IgD-negative memory B cell (primary cell): ENCODE results near the gene PIK3R5. TPM values are rescaled to one million over a fixed set of nuclear protein-coding genes. Genes with fewer than 3 reads are reported as not detected.

Experiments used
- H3K27ac Mint-ChIP-seq, 3 donors: one replicate each; pipeline ENCODE4 v1.8.0; 2020 to 2022; ENCODE audit warnings: mild to moderate bottlenecking in 3 of 3, mixed read lengths in 3 of 3, moderate library complexity in 1 of 3
- H3K27me3 Mint-ChIP-seq: one replicate; pipeline ENCODE4 v1.8.0; 2021; ENCODE audit warnings: mixed read lengths
- H3K36me3 Mint-ChIP-seq: one replicate; pipeline ENCODE4 v1.8.0; 2020; ENCODE audit warnings: mild to moderate bottlenecking, mixed read lengths
- H3K4me1 Mint-ChIP-seq, 3 donors: one replicate each; pipeline ENCODE4 v1.8.0; 2020 to 2022; ENCODE audit warnings: mixed read lengths in 3 of 3, mild to moderate bottlenecking in 1 of 3
- H3K4me3 Mint-ChIP-seq, 4 donors: one replicate each; pipeline ENCODE4 v1.8.0; 2020 to 2022; ENCODE audit warnings: mild to moderate bottlenecking in 4 of 4, mixed read lengths in 4 of 4, moderate library complexity in 3 of 4
- H3K9me3 Mint-ChIP-seq, 3 donors: one replicate each; pipeline ENCODE4 v1.8.0; 2020 to 2021; ENCODE audit warnings: mixed read lengths in 3 of 3, mild to moderate bottlenecking in 1 of 3
- polyA plus RNA-seq: library from polyadenylated mRNA; unstranded; fragments of 300-500 nt; fragmentation: Illumina TruSeq; gene quantifications from one replicate; pipeline ENCODE4 v1.2.3, GENCODE V29; 2021

The PIK3R5 gene
- polyA plus RNA-seq, 1 donor from 2014 or later: 30.7 TPM

- no peaks in the 10 kb centered on the region for H3K27me3 Mint-ChIP-seq
- peak overlapping the region in 1 of 4 donors; percentile 3 for H3K4me3 Mint-ChIP-seq
- peaks cover 17 to 27% (median 19%) of the 10 kb centered on the region in 3 donors for H3K4me1 Mint-ChIP-seq
- H3K9me3 Mint-ChIP-seq: peaks cover 0 to 1% (median 0%) of the 10 kb centered on the region in 3 donors
- H3K36me3 Mint-ChIP-seq: no peaks in the 10 kb centered on the region
- peak overlapping the region in 1 of 3 donors; percentile 43 for H3K27ac Mint-ChIP-seq
Observed at GRCh38 chr17:8869114-8869815, 96.2 kb downstream of the PIK3R5 start.

GRCh38 chr17:8868529-8868951 lies 97.0 kb downstream of the PIK3R5 start:
- H3K9me3 Mint-ChIP-seq: peaks cover 0 to 1% (median 0%) of the 10 kb centered on the region in 3 donors
- no peaks in the 10 kb centered on the region for H3K36me3 Mint-ChIP-seq
- H3K27ac Mint-ChIP-seq: peak overlapping the region in 1 of 3 donors; percentile 54
- peak overlapping the region; percentile 3 to 63 (median 46) for H3K4me3 Mint-ChIP-seq
- no peaks in the 10 kb centered on the region for H3K27me3 Mint-ChIP-seq
- H3K4me1 Mint-ChIP-seq: peaks cover 17 to 24% (median 18%) of the 10 kb centered on the region in 3 donors

- no peaks in the 10 kb centered on the region for H3K27me3 Mint-ChIP-seq
- peaks cover 0 to 1% (median 0%) of the 10 kb centered on the region in 3 donors for H3K9me3 Mint-ChIP-seq
- H3K27ac Mint-ChIP-seq: peak overlapping the region in 1 of 3 donors; percentile 54
- peak overlapping the region; percentile 62 to 97 (median 90) for H3K4me3 Mint-ChIP-seq
- peaks cover 17 to 24% (median 18%) of the 10 kb centered on the region in 3 donors for H3K4me1 Mint-ChIP-seq
- no peaks in the 10 kb centered on the region for H3K36me3 Mint-ChIP-seq
Observed at GRCh38 chr17:8868092-8868491, 97.4 kb downstream of the PIK3R5 start.

- H3K36me3 Mint-ChIP-seq: no peaks in the 10 kb centered on the region
- no peaks in the 10 kb centered on the region for H3K27me3 Mint-ChIP-seq
- peak within 1 kb of the TSS in 2 of 3 donors; percentile 54 to 91 for H3K27ac Mint-ChIP-seq
Observed at GRCh38 chr17:8867361-8867981, 98.0 kb downstream of the PIK3R5 start, which contains the start of gene PIK3R6. Gene PIK3R6 (minus strand): TSS chr17:8867674. CDS start chr17:8849794, 17,880 bp downstream.

GRCh38 chr17:8865811-8866210 lies 99.7 kb downstream of the PIK3R5 start:
- no peak overlapping the region for H3K27ac Mint-ChIP-seq
- no peaks in the 10 kb centered on the region for H3K27me3 Mint-ChIP-seq
- H3K4me1 Mint-ChIP-seq: peaks cover 25 to 36% (median 31%) of the 10 kb centered on the region in 3 donors
- H3K9me3 Mint-ChIP-seq: peaks cover 0 to 1% (median 0%) of the 10 kb centered on the region in 3 donors
- H3K36me3 Mint-ChIP-seq: no peaks in the 10 kb centered on the region
- H3K4me3 Mint-ChIP-seq: peak overlapping the region in 2 of 4 donors; percentile 22 to 66

More at GRCh38 chr17:8867361-8867981, 98.0 kb downstream of the PIK3R5 start, which contains the start of gene PIK3R6:
- Mint-ChIP-seq H3K4me3 (peak within 1 kb of the TSS; percentile 62 to 97 (median 90)), H3K9me3 (peaks cover 0 to 1% (median 0%) of the 10 kb centered on the region in 3 donors), H3K4me1 (peaks cover 20 to 26% (median 21%) of the 10 kb centered on the region in 3 donors)

GRCh38 chr17:8865385-8865784 lies 100.1 kb downstream of the PIK3R5 start:
- no peaks in the 10 kb centered on the region for H3K36me3 Mint-ChIP-seq
- H3K9me3 Mint-ChIP-seq: no peaks in the 10 kb centered on the region
- peaks cover 25 to 36% (median 31%) of the 10 kb centered on the region in 3 donors for H3K4me1 Mint-ChIP-seq
- no peak overlapping the region for H3K4me3 Mint-ChIP-seq
- H3K27ac Mint-ChIP-seq: peak overlapping the region in 1 of 3 donors; percentile 50
- no peaks in the 10 kb centered on the region for H3K27me3 Mint-ChIP-seq

- H3K36me3 Mint-ChIP-seq: no peaks in the 10 kb centered on the region
Observed at GRCh38 chr17:8862213-8863056, 103.1 kb downstream of the PIK3R5 start.

GRCh38 chr17:8861495-8862181 lies 103.9 kb downstream of the PIK3R5 start:
- Mint-ChIP-seq H3K9me3 (no peaks in the 10 kb centered on the region), H3K4me1 (peaks cover 37 to 44% (median 38%) of the 10 kb centered on the region in 3 donors), H3K27me3 (no peaks in the 10 kb centered on the region), H3K36me3 (no peaks in the 10 kb centered on the region), H3K27ac (peak overlapping the region in 2 of 3 donors; percentile 44 to 48), H3K4me3 (peak overlapping the region in 1 of 4 donors; percentile 35)

More at GRCh38 chr17:8862213-8863056, 103.1 kb downstream of the PIK3R5 start:
- no peaks in the 10 kb centered on the region for H3K27me3 Mint-ChIP-seq
- H3K4me1 Mint-ChIP-seq: peaks cover 32 to 44% (median 38%) of the 10 kb centered on the region in 3 donors
- H3K9me3 Mint-ChIP-seq: no peaks in the 10 kb centered on the region
- no peak overlapping the region for H3K4me3 Mint-ChIP-seq
- peak overlapping the region in 1 of 3 donors; percentile 26 for H3K27ac Mint-ChIP-seq

- H3K27ac Mint-ChIP-seq: peak overlapping the region in 1 of 3 donors; percentile 41
- peaks cover 41 to 54% (median 50%) of the 10 kb centered on the region in 3 donors for H3K4me1 Mint-ChIP-seq
- no peaks in the 10 kb centered on the region for H3K36me3 Mint-ChIP-seq
- no peaks in the 10 kb centered on the region for H3K9me3 Mint-ChIP-seq
- H3K4me3 Mint-ChIP-seq: peak overlapping the region in 2 of 4 donors; percentile 5 to 13
- H3K27me3 Mint-ChIP-seq: no peaks in the 10 kb centered on the region
Observed at GRCh38 chr17:8859804-8860430, 105.6 kb downstream of the PIK3R5 start.

GRCh38 chr17:8859027-8859803 lies 106.3 kb downstream of the PIK3R5 start:
- no peaks in the 10 kb centered on the region for H3K36me3 Mint-ChIP-seq
- no peaks in the 10 kb centered on the region for H3K9me3 Mint-ChIP-seq
- peak overlapping the region in 3 of 4 donors; percentile 14 to 87 (median 34) for H3K4me3 Mint-ChIP-seq
- no peaks in the 10 kb centered on the region for H3K27me3 Mint-ChIP-seq
- peaks cover 40 to 54% (median 51%) of the 10 kb centered on the region in 3 donors for H3K4me1 Mint-ChIP-seq
- H3K27ac Mint-ChIP-seq: peak overlapping the region; percentile 18 to 95 (median 79)

GRCh38 chr17:8857919-8858318 lies 107.6 kb downstream of the PIK3R5 start:
- Mint-ChIP-seq H3K9me3 (no peaks in the 10 kb centered on the region), H3K27me3 (no peaks in the 10 kb centered on the region), H3K4me3 (peak overlapping the region; percentile 56 to 87 (median 78)), H3K27ac (peak overlapping the region; percentile 51 to 95 (median 79)), H3K4me1 (peaks cover 40 to 54% (median 51%) of the 10 kb centered on the region in 3 donors), H3K36me3 (no peaks in the 10 kb centered on the region)

- Mint-ChIP-seq H3K36me3 (no peaks in the 10 kb centered on the region), H3K4me3 (peak overlapping the region; percentile 56 to 87 (median 78)), H3K4me1 (peaks cover 33 to 48% (median 44%) of the 10 kb centered on the region in 3 donors), H3K27me3 (no peaks in the 10 kb centered on the region), H3K27ac (peak overlapping the region; percentile 51 to 95 (median 79)), H3K9me3 (no peaks in the 10 kb centered on the region)
Observed at GRCh38 chr17:8856869-8857575, 108.5 kb downstream of the PIK3R5 start.
